GM19025 (cell line): Measurements from ENCODE around the gene PAMR1.
"Not testable (repeated sequence)": the region's sequence is repeated elsewhere in the genome, so short reads cannot be mapped to it uniquely, and the experiment has no call there.

Source experiments
- ATAC-seq: cut with Tn5 transposase; IDR thresholded peaks from one replicate; pipeline ENCODE4 v1.9.1; 2021; ENCODE audit warnings: mild to moderate bottlenecking, low read depth, moderate library complexity; ENCODE audit not compliant: unreplicated experiment

Gene PAMR1

DNA sequence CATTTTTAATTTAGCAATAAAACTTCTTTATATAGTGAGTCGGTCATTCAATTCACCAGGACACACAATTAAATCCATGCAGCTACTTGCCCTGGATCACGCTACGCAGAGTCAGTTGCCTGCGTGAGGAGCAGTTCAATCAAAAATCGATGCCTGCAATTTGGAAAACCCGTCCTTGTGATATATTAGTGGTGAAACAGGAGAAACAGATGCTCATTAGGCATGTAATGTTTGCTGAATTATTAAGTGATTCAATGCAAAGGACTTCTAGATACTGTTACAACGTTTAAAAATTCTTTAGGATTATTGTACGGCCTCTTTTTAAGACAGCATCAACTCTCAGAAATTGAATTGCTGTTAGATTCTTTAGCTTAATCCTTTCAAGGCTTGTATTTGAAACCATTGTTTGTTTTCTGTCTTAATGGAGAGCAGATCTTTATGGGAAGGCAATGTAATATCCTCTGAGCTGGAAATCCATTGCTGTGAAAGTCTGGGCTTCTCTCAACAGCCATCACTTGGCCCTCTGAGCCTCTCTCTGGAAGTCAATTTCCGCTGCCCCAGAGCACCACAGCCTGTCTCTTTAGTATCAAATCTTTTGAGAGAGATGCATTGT is 20.1 kb upstream of the PAMR1 start:
- ATAC-seq: no peak

DNA sequence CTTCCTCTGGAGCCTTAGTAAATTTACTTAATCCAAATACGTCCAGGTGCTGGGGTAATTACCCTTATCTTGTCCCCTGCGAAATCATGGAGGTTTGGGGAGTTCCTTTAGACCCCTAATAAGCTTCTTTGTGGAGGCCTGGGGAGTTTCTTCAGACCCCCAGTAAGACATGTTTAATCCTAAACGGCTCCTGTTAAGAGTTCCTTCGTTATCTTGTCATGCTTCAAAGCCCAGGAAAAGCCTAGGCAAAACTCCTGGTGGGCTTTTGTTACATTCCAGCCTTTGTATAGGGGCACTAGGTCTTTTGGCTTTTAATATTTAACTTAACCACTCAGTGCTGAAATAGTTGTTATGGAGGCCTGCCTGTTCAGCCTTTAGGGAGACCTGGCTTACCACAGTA is 18.1 kb upstream of the PAMR1 start:
- ATAC-seq: no peak

DNA sequence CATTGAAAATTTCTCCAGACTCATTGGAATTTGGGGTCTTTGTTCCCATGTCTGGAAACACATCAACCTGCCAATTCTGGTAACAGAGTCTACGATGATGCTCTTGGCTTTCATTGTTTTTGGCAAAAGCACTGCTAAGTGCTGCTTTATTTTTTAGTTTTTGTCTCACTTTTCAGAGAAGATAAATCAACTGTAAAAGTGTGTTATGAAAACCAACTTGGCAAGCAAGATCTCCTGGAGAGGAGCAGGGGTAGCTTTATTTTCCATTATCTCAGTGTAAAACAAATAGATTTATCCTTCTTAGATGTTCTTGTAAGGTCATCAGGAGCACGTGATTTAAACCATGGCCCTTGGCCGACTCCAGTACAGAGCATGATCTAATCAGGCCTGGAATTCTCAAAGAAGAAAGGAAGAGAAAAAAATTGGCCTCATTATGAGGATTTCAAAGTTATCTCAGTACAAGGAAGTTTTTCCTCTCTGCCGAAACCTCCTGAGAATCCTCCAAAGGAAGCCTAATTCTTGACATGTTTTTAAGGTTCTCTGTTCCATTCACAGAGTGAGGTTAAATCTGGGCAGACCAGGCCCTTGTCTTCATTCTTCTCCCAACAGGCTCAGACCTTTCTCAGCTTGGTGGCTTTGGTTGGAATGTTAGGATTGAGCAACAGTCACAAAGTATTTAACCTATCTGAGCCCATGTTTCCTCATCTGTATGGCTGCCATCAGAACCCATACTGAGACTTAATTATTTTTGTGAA is 16.4 kb upstream of the PAMR1 start:
- no peak for ATAC-seq

DNA sequence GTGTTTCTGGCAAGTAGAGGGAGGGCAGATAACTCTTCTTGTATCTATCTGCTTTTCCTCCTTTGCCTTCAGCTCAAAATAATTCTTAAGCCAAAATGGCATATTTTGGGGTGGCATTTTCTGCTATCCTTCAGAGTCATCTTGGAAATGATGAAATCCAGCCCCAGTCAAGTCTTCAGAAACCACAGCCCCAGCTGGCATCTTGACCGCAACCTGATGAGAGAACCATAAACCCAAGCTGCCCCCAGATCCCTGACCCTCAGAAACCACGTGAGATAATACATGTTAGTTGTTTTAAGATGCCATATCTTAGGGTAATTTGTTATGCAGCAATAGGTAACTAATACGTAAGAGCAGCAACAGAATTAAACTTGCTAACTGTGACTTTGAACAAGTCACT is 15.1 kb upstream of the PAMR1 start:
- no peak for ATAC-seq

DNA sequence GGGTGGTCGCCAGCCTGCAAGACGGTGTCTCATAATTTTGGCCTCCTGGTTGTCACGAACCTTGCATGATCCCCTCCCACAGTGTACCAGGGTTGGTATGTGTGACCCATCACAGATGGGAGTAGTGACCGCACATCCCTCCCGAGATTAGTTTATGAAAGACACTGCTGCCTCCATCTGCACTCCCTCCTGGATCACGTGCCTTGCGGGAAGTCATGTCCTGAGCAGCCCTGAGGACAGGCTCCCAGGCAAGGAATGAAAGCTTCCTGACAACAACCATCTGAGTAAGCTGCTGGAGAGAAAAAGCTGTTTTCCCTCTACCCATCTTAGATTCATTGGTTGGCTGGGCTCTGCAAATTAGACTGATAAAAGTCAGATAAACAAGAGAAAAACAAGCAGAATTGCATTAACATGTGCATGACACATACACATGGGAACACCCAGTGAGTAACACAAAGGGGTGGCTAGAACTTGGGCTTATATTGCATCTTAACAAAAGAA is 14.4 kb upstream of the PAMR1 start:
- no peak for ATAC-seq

DNA sequence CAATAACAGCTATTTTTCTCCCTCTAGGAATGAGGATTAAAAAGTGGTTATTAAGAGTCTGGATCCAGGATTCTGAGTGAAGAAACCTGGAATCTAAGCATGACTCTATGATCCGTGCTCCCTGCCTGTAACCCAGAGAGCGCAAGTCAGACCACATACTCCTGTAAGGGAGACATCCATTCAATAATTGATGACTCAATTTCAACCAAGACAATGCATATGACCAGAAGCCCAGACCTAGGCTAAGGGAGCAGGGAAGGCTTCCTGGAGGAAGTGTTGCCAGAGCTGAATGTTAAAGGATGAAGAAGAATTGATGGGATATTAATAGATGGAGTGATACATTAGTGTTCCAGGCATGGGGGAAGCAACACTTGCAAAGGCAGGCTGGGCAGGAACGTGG is 13.8 kb upstream of the PAMR1 start:
- no peak for ATAC-seq

DNA sequence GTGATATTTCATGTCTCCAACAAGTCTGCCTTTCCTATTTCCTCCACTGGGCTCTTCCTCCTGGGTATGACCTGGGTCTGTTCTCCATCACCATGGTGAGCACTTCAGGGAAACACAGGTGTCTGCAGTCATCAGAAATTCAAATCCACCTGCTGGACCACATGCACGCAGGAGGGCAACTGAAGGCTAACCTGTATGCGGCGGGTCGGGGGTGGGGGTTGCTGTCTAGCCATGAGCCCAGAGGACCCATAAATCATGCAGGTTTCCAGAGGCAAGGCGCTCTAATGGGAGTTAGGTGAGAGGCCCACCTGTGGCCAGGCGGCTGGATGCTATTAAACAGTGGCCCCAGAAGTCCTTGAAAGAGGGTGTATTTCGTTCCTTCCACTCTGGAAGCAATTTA is 11.1 kb upstream of the PAMR1 start:
- no peak for ATAC-seq

DNA sequence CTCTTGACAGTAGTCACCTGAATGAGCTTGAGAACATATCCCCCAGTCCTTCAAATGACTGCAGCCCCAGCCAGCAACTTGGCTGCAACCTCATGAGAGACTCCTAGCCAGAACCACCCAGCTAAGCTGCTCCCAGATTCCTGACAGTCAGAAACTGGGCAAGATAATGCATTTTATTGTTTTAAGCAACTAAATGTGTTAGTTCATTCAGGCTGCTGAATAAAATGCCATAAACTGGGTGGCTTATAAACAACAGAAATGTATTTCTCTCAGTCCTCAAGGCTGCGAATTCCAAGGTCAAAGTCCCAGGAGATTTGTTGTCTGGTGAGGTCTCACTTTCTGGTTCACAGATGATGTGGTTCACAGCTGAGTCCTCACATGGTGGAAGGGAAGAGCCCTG is 5.8 kb upstream of the PAMR1 start:
- no peak for ATAC-seq

DNA sequence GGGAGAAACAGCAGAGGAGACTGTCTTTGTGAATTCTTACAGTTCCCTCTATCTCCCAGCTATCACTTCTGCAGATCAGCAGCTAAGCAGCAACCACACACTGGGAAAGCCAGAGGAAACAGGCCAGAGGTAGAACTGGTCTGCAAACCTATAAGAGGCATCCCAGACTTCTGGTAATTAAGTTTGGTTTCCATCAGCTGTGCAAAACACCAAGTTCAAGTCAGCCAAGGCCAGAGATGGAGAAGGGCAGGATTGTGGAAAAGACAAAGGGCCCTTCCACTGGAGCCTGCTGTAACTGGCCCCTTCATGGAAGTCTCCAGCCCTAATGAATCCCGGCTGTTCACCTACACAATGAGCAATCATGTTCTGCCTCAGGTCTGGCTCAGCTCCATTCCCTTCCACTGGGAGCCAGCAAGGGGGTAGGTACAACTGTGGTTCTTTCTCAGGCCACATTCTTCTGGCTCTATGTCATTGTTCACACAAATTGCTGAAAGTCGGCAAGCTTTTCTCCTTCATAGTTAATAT is 4.6 kb upstream of the PAMR1 start:
- no peak for ATAC-seq

DNA sequence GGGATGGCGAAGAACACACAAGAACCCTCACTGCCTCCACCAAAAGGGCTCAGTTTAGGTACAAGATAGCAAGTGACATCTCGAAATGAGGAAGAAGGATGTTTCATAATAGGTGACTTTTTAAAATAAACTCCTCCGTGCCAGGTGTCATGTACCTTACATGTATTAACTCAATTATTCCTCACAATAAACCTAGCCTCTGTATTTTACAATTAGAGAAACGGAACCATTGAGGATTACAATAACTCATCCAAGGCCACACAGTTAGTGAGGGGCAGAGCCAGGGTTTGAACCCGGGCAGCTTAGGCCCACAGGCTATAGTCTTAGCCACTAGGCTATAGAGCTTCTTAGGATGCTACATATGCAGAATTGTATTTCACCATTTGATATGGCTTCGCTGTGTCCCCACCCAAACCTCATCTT is 965 bp upstream of the PAMR1 start:
- no peak for ATAC-seq

DNA sequence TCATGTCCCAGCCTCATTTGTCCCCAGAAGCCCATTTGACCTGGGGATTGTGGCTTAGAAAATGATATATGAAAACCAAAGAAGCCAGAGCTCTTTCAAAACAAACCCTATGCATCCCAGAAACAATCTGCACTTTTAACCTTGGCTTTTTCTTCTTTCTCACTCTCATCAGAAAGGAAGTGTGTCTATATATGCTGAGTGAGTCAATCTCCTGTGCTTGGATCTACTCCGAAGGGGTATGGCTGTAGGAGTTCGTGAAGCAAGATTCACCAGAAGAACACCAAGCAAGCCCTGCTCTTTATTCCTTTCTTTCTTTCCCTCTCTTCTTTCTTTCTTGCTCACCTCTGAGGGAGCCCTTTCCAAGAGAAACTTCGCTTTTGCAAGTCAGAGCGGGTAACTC is 636 bp downstream of the PAMR1 start:
- no peak for ATAC-seq

DNA sequence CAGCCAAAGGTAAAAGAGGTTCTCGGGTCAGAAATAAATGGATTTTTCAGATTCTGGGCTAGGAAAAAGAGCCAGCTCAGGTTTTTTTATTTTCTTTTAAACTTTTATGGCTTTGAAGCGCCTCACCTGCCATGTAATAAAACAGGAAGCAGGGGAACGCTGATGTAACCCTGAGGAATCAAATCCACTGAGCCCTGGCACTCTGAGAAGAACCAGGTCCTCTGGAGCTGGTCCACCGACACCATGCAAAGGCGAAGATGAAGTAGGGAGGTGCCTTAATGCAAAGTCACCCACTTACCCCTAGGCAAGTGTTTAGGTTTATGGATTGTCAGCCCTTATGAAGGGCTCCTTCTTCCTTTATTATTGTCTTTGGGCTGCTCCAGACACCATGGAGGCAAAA is 1.6 kb downstream of the PAMR1 start:
- ATAC-seq: no peak

DNA sequence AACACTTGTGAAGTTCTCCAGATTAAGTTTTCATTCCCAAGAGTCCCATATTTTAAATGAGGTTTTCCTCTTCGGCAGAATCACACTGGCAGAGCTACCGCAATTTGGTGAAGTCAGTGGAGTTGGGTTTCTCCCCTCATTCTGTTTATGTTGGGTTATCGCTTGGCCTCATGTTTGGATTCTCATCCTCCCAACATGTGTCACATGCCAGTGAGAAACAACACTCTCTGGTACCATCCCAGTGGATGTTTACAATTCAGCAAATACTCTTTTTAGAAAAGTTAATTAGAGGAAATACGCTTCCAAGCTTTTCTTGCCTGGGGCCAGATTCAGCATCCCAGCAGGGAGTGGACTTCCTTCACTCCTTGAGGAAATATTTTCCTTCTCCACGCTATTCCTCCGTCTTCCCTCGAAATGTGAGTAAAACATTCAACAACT is 2.1 kb downstream of the PAMR1 start:
- ATAC-seq: no peak

DNA sequence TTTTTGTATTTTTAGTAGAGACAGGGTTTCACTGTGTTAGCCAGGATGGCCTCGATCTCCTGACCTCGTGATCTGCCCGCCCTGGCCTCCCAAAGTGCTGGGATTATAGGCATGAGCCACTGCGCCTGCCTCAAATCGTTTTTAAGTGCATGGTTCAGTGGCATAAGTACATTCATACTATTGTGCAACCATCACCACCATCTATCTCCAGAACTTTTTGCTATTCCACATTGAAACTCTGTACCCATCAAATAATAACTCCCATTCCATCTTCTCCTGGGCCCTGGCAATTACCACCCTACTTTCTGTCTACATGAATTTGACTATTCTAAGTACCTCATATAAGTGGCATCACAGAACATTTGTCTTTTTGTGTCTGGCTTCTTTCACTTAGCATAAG is 3.3 kb downstream of the PAMR1 start:
- ATAC-seq: not testable (repeated sequence)

DNA sequence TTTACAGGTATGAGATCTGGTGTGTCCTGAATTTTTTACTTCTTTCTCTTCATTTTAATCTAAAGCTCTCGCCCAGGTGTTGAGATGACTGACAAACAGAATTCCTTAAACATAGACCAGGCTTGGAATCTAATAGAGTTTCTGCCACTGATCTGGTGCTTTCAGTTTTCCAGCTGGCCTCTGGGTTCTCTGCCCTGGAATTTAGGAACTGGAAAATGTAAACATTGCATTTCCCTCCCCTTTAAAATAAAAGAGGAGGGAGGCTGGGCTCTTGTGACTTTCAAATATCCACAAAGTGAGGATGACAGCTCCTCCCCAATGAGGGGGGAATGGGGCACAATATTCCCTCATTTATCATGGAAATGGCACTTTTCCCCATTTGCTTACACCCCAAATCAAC is 5.0 kb downstream of the PAMR1 start:
- no peak for ATAC-seq

DNA sequence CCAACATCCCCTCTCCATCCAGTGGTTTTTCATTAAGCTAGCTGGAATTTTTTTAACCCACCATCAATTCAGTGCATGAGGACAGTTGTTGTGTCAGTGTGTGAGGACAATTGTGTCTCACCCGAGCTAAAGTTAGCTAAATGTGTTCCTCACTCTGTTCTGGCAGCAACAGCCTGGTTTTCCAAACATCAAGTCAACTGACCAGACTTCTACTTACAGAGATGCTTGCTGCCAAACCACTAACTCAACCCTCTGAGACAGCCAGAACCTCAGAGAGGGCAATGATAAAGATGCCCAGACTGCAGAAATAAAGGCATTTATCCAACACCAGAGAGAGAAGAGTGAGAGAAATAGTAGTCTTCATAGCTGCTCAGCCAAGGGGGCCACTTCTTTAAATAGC is 6.7 kb downstream of the PAMR1 start:
- no peak for ATAC-seq

DNA sequence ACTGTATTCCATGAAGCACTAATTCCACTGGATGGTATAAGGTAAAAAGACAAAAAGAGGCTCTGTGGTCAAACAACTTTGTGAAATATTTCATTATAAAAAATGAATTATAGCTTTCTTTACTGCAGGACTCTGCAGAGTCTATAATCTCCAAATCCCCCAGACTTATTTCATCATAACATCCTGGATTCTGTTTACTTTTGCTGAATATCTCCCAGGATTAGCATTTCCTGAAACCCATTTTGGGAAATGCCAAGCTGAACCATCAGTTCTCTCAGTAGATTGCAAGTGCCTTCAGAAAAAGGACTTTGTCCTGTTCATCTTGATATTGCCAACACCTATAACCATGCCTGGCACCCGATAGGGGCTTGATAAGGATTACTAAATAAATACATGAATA is 7.9 kb downstream of the PAMR1 start:
- no peak for ATAC-seq

DNA sequence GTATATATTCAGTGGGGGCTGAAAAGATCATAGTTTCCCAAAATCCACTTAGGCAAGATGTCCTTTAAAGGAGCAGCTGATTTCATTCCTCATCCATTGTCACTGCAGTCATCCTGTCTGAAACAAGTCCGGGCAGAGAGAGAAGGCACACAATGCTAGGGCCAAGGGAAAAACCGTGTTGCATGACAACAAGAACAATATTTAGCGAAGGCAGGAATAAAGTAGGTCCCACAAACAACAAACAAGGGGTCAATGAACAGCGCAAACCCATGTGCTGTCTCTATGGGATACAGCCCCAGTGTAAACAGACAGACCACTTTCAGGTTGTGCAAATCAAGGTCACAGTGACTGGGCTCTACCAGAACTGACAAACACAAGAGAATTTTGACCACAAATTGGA is 9.0 kb downstream of the PAMR1 start:
- no peak for ATAC-seq

DNA sequence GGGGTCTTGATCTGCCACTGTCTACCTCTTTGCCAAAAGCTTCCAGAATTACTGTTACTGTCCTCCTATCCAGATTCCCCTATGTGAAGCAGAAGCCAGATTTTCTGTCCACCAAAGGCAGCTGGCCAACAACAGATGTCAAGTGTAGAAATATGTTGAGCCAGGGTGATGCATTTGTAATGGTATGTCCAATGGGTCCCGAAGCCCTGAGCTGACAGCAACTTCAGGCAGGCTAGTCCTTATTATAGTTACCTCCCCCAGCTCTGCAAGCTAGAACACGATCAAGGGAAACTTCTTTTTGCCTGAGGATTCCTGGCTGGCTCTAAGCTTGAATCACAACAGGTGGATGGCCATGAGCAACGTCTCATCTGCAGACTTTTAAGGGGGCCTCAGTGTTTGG is 10.2 kb downstream of the PAMR1 start:
- ATAC-seq: no peak

DNA sequence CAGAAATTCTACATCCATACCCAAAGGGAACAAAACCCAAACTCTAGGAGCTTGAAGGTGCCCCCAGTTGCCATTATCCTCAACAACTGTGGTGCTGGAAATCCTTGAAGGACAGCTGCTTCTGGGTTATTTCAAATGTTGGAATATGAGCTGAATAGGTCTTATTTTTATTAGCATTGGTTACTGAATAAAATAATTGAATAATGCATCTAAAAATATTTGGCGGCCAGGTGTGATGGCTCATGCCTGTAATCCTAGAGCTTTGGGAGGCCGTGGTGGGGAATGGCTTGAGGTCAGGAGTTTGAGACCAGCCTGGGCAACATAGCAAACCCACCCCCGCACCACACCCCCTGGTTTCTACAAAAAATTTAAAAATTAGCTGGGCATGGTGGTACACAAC is 10.9 kb downstream of the PAMR1 start:
- no peak for ATAC-seq

DNA sequence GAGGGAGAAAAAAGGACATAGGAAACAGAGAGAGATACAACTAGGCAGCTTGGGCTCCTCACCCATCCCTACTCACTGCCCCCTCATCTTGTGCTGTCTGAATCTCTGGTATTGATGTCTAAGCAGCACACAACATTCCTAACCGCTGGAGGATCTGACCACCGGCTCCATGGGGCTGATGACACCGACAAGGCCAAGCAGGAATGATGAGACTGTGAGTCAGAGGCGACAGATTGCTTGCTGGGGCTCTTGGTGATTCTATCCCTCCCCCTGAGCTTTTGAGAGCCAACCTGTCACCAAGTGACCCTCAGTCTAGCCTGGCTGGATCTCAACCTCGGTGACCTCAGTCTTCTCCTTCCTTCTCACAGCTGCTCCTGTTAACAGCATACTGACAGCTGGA is 13.8 kb downstream of the PAMR1 start:
- no peak for ATAC-seq

DNA sequence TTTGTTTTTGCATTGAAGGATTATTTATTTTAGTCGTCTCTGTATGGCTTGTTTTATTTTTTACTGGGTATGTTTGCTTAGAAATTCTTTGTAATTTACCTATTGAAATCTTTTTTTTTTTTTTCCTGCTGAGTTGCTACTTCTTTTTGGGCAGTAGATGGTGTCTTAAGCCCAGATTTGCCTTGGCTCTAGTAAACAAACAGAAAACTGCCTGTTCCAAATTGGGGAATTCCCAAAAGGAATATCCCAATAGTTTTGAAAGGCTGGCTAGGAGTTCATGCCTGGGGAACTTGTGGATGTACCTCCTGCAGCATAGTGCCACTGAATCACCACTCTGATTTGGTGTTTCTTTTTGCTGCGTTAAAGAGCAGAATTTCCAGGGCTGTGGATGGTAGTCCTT is 17.7 kb downstream of the PAMR1 start:
- no peak for ATAC-seq
